ENCODE results near the gene AKIRIN2. TPM values are rescaled to one million over a fixed set of nuclear protein-coding genes. Genes with fewer than 3 reads are reported as not detected.
A peak's percentile ranks its signal among the peaks of the same experiment; 100 is the strongest.

AKIRIN2 gene
- total and polyA plus RNA-seq, 10 of the 15 experiments (the other 5 are each of a cell fraction or from before 2014, with no cell fraction given), result 12.7 to 82.2 (median 42.6) TPM

DNA sequence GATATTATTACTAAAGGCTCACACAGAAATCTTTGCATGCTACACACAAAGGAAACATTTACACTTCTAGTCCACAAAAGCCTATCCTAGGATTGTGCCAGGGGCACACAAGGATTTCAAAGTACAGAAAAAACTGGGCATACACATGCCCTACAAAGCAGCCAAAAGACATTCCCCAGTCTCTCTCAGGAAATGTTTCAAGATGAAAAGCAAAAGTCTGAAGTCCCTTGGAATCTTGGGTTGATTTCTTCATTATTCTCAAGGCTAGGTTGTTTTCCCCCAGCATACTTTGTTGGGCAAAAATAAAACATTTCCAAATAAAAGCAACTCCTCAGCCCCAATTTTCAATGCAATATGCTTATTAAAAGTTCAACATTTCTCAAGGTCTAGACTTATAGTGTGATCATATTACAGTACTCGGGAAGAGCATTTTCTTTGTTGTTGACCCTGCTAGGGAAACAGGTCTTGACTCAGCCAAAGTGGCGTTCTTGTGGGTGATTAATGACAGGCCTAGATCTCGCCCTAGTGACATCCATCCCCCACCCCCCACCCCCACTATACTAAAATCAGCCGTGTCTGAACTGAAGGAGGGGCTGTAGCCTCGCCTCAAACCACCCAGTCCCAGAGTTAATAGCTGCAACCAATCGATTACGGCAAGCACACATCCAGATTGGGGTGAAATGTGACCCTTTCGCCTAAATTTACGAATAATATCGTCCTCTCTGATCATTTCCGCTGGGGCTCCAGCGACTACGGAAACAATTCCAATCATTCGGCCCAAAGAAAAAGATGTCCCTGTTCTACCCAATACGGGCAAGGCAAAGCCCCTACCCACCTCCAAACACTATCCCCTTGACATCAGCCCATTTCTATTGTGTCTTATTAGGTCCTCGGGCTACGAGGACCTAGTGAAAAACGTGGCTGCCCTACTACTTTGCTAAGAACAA lies 1.4 kb downstream of the AKIRIN2 start (continued):
- TF ChIP-seq, protein P1, sequence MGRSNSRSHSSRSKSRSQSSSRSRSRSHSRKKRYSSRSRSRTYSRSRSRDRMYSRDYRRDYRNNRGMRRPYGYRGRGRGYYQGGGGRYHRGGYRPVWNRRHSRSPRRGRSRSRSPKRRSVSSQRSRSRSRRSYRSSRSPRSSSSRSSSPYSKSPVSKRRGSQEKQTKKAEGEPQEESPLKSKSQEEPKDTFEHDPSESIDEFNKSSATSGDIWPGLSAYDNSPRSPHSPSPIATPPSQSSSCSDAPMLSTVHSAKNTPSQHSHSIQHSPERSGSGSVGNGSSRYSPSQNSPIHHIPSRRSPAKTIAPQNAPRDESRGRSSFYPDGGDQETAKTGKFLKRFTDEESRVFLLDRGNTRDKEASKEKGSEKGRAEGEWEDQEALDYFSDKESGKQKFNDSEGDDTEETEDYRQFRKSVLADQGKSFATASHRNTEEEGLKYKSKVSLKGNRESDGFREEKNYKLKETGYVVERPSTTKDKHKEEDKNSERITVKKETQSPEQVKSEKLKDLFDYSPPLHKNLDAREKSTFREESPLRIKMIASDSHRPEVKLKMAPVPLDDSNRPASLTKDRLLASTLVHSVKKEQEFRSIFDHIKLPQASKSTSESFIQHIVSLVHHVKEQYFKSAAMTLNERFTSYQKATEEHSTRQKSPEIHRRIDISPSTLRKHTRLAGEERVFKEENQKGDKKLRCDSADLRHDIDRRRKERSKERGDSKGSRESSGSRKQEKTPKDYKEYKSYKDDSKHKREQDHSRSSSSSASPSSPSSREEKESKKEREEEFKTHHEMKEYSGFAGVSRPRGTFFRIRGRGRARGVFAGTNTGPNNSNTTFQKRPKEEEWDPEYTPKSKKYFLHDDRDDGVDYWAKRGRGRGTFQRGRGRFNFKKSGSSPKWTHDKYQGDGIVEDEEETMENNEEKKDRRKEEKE (IDR thresholded peaks at IDR 0.05), result no peak
- TF ChIP-seq EGR1 (IDR thresholded peaks at IDR 0.05; ENCODE audit: borderline replicate concordance in 1 of 2, low read depth in 2 of 2, low read length in 2 of 2), result peak in 1 of 2 experiments; percentile 21; a peak in 1 of 3 replicates
- TF ChIP-seq, protein P2, sequence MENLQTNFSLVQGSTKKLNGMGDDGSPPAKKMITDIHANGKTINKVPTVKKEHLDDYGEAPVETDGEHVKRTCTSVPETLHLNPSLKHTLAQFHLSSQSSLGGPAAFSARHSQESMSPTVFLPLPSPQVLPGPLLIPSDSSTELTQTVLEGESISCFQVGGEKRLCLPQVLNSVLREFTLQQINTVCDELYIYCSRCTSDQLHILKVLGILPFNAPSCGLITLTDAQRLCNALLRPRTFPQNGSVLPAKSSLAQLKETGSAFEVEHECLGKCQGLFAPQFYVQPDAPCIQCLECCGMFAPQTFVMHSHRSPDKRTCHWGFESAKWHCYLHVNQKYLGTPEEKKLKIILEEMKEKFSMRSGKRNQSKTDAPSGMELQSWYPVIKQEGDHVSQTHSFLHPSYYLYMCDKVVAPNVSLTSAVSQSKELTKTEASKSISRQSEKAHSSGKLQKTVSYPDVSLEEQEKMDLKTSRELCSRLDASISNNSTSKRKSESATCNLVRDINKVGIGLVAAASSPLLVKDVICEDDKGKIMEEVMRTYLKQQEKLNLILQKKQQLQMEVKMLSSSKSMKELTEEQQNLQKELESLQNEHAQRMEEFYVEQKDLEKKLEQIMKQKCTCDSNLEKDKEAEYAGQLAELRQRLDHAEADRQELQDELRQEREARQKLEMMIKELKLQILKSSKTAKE (IDR thresholded peaks at IDR 0.05; ENCODE audit: low read depth, poor library complexity, severe bottlenecking), result peak; percentile 78
- TF ChIP-seq NFIC (IDR thresholded peaks at IDR 0.05; ENCODE audit: low read depth, low read length), result no peak; the same call in 1 of the 2 replicates
- TF ChIP-seq SRF (IDR thresholded peaks at IDR 0.05; ENCODE audit: low read depth in 2 of 2, low read length in 2 of 2), result no peak
- no peak for TF ChIP-seq YBX1 (IDR thresholded peaks at IDR 0.05)
- peak; percentile 63; the same call in 1 of the 2 replicates for TF ChIP-seq SIN3A (IDR thresholded peaks at IDR 0.05; ENCODE audit: low read depth, low read length)
- TF ChIP-seq FOXK2 (IDR thresholded peaks at IDR 0.05), result no peak
- TF ChIP-seq ZNF24 (IDR thresholded peaks at IDR 0.05), result no peak
- TF ChIP-seq, protein P3, sequence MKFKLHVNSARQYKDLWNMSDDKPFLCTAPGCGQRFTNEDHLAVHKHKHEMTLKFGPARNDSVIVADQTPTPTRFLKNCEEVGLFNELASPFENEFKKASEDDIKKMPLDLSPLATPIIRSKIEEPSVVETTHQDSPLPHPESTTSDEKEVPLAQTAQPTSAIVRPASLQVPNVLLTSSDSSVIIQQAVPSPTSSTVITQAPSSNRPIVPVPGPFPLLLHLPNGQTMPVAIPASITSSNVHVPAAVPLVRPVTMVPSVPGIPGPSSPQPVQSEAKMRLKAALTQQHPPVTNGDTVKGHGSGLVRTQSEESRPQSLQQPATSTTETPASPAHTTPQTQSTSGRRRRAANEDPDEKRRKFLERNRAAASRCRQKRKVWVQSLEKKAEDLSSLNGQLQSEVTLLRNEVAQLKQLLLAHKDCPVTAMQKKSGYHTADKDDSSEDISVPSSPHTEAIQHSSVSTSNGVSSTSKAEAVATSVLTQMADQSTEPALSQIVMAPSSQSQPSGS (IDR thresholded peaks at IDR 0.05; ENCODE audit: low read length), result peak; percentile 14
- TF ChIP-seq STAT3 (IDR thresholded peaks at IDR 0.05; ENCODE audit: low read depth, low read length), result no peak
- no peak for TF ChIP-seq SMC3 (IDR thresholded peaks at IDR 0.05; ENCODE audit: borderline replicate concordance, low read length)
- no peak for TF ChIP-seq CEBPB (IDR thresholded peaks at IDR 0.05; ENCODE audit: borderline replicate concordance in 1 of 2, low read depth in 2 of 2, low read length in 2 of 2)
- TF ChIP-seq PAX8 (IDR thresholded peaks at IDR 0.05), result no peak
- TF ChIP-seq, protein P4, sequence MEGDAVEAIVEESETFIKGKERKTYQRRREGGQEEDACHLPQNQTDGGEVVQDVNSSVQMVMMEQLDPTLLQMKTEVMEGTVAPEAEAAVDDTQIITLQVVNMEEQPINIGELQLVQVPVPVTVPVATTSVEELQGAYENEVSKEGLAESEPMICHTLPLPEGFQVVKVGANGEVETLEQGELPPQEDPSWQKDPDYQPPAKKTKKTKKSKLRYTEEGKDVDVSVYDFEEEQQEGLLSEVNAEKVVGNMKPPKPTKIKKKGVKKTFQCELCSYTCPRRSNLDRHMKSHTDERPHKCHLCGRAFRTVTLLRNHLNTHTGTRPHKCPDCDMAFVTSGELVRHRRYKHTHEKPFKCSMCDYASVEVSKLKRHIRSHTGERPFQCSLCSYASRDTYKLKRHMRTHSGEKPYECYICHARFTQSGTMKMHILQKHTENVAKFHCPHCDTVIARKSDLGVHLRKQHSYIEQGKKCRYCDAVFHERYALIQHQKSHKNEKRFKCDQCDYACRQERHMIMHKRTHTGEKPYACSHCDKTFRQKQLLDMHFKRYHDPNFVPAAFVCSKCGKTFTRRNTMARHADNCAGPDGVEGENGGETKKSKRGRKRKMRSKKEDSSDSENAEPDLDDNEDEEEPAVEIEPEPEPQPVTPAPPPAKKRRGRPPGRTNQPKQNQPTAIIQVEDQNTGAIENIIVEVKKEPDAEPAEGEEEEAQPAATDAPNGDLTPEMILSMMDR (IDR thresholded peaks at IDR 0.05 in 2 of 3, conservative IDR thresholded peaks at IDR 0.05 in 1 of 3; ENCODE audit: control insufficient read depth in 2 of 3, extremely low read depth in 1 of 3, insufficient read depth in 1 of 3, low read depth in 3 of 3, low read length in 3 of 3), result peak in 2 of 3 experiments; percentile 31 to 45; a peak in 3 of 6 replicates
- TF ChIP-seq IKZF2 (IDR thresholded peaks at IDR 0.05), result peak in 1 of 2 experiments; percentile 18; a peak in 3 of 4 replicates
- peak; percentile 40; the same call in 1 of the 2 replicates for TF ChIP-seq SMAD5 (IDR thresholded peaks at IDR 0.05; ENCODE audit: low read depth)
- TF ChIP-seq POU2F2 (IDR thresholded peaks at IDR 0.05; ENCODE audit: borderline replicate concordance, low read depth, low read length), result peak; percentile 50; the same call in 1 of the 3 replicates

Data from GM12878 (cell line).